ENCODE data around the gene WDR45B. TPM values are rescaled to one million over a fixed set of nuclear protein-coding genes. Genes with fewer than 3 reads are reported as not detected.
"Not testable (repeated sequence)": the region's sequence is repeated elsewhere in the genome, so short reads cannot be mapped to it uniquely, and the experiment has no call there.

Gene WDR45B
- total RNA-seq, 2 donors from 2014 or later = 58.8 to 119 TPM

DNA sequence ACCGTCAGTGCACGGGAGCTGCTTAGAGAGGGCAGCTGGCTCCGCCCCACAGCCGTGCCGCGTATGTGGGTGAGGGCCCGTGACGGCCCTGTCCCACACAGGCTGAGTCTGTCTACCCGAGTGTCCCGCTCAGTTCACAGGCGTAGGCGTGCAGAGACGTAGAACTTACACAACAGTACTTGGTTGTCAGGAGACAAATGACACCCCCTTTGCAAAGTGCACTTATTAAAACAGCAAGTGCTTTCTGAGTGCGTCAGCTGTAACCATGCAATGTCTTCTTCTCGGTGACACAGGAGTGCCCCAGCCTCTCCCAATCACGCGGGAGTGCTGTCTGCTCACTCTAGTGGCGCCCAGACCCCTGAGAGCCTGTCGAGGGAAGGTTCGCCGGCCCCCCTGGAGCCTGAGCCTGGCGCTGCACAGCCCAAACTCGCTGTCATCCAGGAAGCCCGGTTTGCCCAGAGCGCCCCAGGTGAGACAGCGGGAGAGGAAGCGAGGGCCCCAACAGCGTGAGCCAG is 64.5 kb downstream of the WDR45B start:
- H3K9me3 ChIP-seq = no peaks in the 10 kb centered on the region
- intact Hi-C loops (cut with DNase I) = no loop called here
- TF ChIP-seq, protein P1, sequence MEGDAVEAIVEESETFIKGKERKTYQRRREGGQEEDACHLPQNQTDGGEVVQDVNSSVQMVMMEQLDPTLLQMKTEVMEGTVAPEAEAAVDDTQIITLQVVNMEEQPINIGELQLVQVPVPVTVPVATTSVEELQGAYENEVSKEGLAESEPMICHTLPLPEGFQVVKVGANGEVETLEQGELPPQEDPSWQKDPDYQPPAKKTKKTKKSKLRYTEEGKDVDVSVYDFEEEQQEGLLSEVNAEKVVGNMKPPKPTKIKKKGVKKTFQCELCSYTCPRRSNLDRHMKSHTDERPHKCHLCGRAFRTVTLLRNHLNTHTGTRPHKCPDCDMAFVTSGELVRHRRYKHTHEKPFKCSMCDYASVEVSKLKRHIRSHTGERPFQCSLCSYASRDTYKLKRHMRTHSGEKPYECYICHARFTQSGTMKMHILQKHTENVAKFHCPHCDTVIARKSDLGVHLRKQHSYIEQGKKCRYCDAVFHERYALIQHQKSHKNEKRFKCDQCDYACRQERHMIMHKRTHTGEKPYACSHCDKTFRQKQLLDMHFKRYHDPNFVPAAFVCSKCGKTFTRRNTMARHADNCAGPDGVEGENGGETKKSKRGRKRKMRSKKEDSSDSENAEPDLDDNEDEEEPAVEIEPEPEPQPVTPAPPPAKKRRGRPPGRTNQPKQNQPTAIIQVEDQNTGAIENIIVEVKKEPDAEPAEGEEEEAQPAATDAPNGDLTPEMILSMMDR (IDR thresholded peaks at IDR 0.05) = no peak
- H3K27me3 ChIP-seq = no peaks in the 10 kb centered on the region
- no peak overlapping the region for H3K4me3 ChIP-seq
- DNase-seq = no peak
- no peaks in the 10 kb centered on the region for H3K36me3 ChIP-seq
- no peaks in the 10 kb centered on the region for H3K4me1 ChIP-seq
- no peak overlapping the region for H3K9ac ChIP-seq (ENCODE audit: low read depth in 2 of 2, low read length in 2 of 2)
- H3K27ac ChIP-seq = no peak overlapping the region

DNA sequence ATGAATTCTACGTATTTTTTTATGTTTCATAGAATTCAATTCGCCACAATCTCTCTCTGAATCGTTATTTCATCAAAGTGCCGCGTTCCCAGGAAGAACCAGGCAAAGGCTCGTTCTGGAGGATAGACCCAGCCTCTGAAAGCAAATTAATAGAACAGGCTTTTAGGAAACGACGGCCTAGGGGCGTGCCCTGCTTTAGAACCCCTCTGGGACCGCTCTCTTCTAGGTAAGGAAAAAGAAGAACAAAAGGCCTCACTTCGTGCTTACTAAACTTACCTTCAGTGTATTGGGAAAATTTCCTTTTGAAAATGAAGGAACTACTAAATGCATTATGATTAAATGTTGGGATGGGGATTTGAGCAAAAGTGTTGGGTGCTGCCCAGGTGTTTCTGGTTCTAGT is 65.5 kb downstream of the WDR45B start:
- H3K4me3 ChIP-seq = no peak overlapping the region
- no peak for DNase-seq
- H3K9ac ChIP-seq (ENCODE audit: low read depth in 2 of 2, low read length in 2 of 2) = no peak overlapping the region
- TF ChIP-seq, protein P1 (IDR thresholded peaks at IDR 0.05) = no peak
- no peak overlapping the region for H3K27ac ChIP-seq
- H3K36me3 ChIP-seq = no peaks in the 10 kb centered on the region
- no peaks in the 10 kb centered on the region for H3K4me1 ChIP-seq
- H3K9me3 ChIP-seq = no peaks in the 10 kb centered on the region
- H3K27me3 ChIP-seq = no peaks in the 10 kb centered on the region
- intact Hi-C loops (cut with DNase I) = no loop called here

DNA sequence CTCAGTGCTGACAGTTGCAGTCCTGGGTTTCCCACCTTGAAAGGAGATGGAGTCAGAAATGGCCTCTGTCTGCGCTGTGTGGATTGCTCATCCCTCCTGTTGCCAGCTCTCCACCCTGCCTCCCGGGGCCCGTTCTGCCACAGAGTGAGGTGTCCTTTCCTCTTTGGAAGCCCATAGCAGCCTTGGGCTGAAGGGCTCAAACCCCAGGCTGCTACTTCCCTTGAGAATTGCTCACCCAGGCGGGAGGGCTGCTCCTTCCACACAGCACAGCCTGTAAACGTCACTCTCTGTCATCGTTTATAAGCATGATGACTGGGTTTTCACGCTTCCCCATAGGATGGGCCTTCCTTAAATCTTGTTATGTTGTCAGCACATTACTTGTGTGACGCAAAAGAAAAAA is 66.0 kb downstream of the WDR45B start:
- Histone ChIP-seq H3K27ac (no peak overlapping the region), H3K4me1 (no peaks in the 10 kb centered on the region), H3K9ac (ENCODE audit: low read depth in 2 of 2, low read length in 2 of 2) (no peak overlapping the region), H3K27me3 (no peaks in the 10 kb centered on the region), H3K36me3 (no peaks in the 10 kb centered on the region), H3K9me3 (no peaks in the 10 kb centered on the region), H3K4me3 (no peak overlapping the region)
- TF ChIP-seq, protein P1 (IDR thresholded peaks at IDR 0.05) = no peak
- DNase-seq = no peak
- intact Hi-C loops (cut with DNase I) = no loop called here

DNA sequence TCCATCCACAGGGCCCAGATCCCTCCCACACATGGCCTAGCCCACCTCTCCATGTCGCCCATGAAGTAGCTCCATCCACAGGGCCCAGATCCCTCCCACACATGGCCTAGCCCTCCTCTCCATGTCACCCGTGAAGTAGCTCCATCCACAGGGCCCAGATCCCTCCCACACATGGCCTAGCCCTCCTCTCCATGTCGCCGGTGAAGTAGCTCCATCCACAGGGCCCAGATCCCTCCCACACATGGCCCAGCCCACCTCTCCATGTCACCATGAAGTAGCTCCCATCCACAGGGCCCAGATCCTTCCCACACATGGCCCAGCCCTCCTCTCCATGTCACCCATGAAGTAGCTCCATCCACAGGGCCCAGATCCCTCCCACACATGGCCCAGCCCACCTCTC is 68.3 kb downstream of the WDR45B start:
- H3K27me3 ChIP-seq; DNase-seq; H3K9me3 ChIP-seq; H3K27ac ChIP-seq; H3K9ac ChIP-seq (ENCODE audit: low read depth in 2 of 2, low read length in 2 of 2); H3K4me1 ChIP-seq; H3K4me3 ChIP-seq; H3K36me3 ChIP-seq; intact Hi-C loops (cut with DNase I): not testable (repeated sequence)

DNA sequence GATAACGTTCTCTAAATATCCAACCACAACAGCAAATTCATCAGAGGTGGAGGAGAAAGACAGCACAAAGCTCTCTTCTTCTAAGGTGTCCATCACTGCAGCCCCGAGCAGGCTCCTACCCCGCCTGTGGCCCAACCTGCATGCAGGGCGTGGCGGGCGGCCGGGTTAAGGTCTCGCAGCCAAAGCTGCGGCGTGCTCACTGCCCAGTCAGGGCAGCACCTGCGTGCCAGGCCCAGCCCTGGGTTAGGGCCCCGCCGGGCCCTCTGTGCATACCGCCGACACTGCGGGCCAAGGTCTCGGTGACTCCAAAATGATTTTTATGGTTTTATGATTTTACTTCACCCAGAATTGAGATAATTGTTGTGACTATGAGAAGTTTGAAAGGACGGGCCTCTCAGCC is 70.9 kb downstream of the WDR45B start:
- no peaks in the 10 kb centered on the region for H3K27me3 ChIP-seq
- no peaks in the 10 kb centered on the region for H3K9me3 ChIP-seq
- TF ChIP-seq, protein P1 (IDR thresholded peaks at IDR 0.05) = no peak
- peak; percentile 75 for DNase-seq
- intact Hi-C loops (cut with DNase I) = no loop called here
- no peak overlapping the region for H3K4me3 ChIP-seq
- H3K36me3 ChIP-seq = no peaks in the 10 kb centered on the region
- peak overlapping the region in 1 of 2 donors; percentile 26 for H3K9ac ChIP-seq (ENCODE audit: low read depth in 2 of 2, low read length in 2 of 2)
- no peaks in the 10 kb centered on the region for H3K4me1 ChIP-seq
- H3K27ac ChIP-seq = peak overlapping the region; percentile 23

DNA sequence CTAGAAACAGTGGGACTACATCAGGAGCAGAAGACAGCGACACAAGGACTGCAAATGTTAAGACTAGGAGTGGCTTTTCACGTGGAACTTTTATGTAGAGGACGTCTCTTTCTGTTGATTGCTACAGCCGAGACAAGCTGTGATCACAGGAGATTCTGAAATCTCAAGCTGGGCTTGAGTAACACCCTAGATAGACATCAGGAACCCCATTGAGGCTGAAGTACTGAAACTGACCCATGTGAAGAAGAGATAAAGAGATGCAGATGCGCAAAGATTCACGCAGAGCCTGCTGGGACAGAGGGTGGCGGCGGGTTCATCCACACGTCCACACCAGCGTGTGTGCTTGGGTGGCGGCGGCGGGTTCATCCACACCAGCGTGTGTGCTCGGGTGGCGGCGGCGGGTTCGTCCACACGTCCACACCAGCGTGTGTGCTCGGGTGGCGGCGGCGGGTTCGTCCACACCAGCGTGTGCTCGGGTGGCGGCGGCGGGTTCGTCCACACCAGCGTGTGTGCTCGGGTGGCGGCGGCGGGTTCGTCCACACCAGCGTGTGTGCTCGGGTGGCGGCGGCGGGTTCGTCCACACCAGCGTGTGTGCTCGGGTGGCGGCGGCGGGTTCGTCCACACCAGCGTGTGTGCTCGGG is 72.5 kb downstream of the WDR45B start:
- H3K4me3 ChIP-seq; H3K27me3 ChIP-seq; H3K9me3 ChIP-seq; H3K4me1 ChIP-seq; H3K36me3 ChIP-seq; DNase-seq; H3K9ac ChIP-seq (ENCODE audit: low read depth in 2 of 2, low read length in 2 of 2); intact Hi-C loops (cut with DNase I); H3K27ac ChIP-seq: not testable (repeated sequence)
